ENCODE data around the gene POLR2L.

The POLR2L gene

GRCh38 chr11:853682-854448 lies 11.5 kb upstream of the POLR2L start:
- DNase-seq: no peak

- DNase-seq: no peak
Measured at GRCh38 chr11:852762-853161, 10.4 kb upstream of the POLR2L start.

- no peak for DNase-seq
Measured at GRCh38 chr11:850775-851763, 8.7 kb upstream of the POLR2L start.

- no peak for DNase-seq
Measured at GRCh38 chr11:849951-850774, 7.8 kb upstream of the POLR2L start.

- DNase-seq: peak; percentile 85
Measured at GRCh38 chr11:849104-849824, 6.9 kb upstream of the POLR2L start.

- DNase-seq: no peak
Measured at GRCh38 chr11:848380-848931, 6.1 kb upstream of the POLR2L start.

- no peak for DNase-seq
Measured at GRCh38 chr11:847876-848275, 5.5 kb upstream of the POLR2L start.

GRCh38 chr11:846496-847098 lies 4.3 kb upstream of the POLR2L start:
- no peak for DNase-seq

GRCh38 chr11:845872-846495 lies 3.7 kb upstream of the POLR2L start:
- DNase-seq: no peak

GRCh38 chr11:844693-845644 lies 2.6 kb upstream of the POLR2L start:
- DNase-seq: peak; percentile 92

GRCh38 chr11:843818-844692 lies 1.7 kb upstream of the POLR2L start:
- peak; percentile 92 for DNase-seq

GRCh38 chr11:843086-843734 lies 881 bp upstream of the POLR2L start:
- DNase-seq: peak; percentile 51

GRCh38 chr11:841981-842369 lies 354 bp downstream of the POLR2L start:
- DNase-seq: no peak

- DNase-seq: no peak
Measured at GRCh38 chr11:839875-840617, 2.3 kb downstream of the POLR2L start.

GRCh38 chr11:839280-839623 lies 3.1 kb downstream of the POLR2L start:
- DNase-seq: no peak

- DNase-seq: peak; percentile 29
Measured at GRCh38 chr11:838441-839279, 3.7 kb downstream of the POLR2L start.

GRCh38 chr11:837990-838307 lies 4.4 kb downstream of the POLR2L start:
- DNase-seq: no peak
